ENCODE data around the gene CYP2R1. TPM values are rescaled to one million over a fixed set of nuclear protein-coding genes. Genes with fewer than 3 reads are reported as not detected.

The CYP2R1 gene
- total and polyA plus RNA-seq, 2 of the 13 experiments (the other 11 are each of a cell fraction or from before 2014, with no cell fraction given) = 0.59 to 0.60 TPM

DNA sequence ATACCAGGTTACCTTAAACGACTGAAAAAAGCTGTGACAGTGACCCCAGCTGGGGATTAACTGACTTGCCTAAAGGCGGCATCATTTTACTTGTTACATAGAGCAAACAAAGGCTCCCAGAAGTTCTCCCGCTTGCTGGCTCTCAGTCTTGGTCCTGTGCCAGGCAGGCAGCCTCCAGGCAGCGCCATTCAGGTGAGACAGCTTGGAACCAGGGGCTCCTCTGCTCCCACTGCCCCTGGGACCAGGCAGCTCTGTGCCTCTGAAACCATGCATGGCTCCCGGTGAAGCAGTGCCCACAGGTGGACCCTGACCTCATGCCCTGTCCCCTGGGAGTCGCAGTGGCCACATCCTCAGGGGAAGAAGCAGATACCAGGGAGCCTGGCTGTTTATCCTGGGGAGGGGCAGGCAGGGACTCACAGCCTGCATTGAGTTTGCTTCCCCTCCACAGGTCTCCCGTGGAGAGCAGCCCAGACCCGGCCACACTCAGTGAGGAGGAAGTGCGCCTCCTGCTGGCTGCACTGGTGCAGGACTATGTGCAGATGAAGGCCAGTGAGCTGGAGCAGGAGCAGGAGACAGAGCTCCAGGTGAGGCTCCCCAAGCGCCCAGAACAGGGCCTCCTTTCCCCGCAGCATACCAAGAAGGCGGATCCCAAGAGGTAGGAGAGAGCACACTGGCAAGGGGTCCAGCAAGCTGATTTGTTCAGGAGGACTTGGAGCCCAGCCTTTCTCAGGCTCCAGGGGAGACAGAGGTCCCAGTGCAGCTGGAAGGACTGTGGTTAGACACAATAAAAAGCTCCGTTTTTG, 15.6 kb upstream of the CYP2R1 start (continued):
- TF ChIP-seq, protein P1, sequence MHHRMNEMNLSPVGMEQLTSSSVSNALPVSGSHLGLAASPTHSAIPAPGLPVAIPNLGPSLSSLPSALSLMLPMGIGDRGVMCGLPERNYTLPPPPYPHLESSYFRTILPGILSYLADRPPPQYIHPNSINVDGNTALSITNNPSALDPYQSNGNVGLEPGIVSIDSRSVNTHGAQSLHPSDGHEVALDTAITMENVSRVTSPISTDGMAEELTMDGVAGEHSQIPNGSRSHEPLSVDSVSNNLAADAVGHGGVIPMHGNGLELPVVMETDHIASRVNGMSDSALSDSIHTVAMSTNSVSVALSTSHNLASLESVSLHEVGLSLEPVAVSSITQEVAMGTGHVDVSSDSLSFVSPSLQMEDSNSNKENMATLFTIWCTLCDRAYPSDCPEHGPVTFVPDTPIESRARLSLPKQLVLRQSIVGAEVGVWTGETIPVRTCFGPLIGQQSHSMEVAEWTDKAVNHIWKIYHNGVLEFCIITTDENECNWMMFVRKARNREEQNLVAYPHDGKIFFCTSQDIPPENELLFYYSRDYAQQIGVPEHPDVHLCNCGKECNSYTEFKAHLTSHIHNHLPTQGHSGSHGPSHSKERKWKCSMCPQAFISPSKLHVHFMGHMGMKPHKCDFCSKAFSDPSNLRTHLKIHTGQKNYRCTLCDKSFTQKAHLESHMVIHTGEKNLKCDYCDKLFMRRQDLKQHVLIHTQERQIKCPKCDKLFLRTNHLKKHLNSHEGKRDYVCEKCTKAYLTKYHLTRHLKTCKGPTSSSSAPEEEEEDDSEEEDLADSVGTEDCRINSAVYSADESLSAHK (CRISPR knock-in tag; IDR thresholded peaks at IDR 0.05; ENCODE audit: borderline replicate concordance) = no peak
- TF ChIP-seq, protein P2, sequence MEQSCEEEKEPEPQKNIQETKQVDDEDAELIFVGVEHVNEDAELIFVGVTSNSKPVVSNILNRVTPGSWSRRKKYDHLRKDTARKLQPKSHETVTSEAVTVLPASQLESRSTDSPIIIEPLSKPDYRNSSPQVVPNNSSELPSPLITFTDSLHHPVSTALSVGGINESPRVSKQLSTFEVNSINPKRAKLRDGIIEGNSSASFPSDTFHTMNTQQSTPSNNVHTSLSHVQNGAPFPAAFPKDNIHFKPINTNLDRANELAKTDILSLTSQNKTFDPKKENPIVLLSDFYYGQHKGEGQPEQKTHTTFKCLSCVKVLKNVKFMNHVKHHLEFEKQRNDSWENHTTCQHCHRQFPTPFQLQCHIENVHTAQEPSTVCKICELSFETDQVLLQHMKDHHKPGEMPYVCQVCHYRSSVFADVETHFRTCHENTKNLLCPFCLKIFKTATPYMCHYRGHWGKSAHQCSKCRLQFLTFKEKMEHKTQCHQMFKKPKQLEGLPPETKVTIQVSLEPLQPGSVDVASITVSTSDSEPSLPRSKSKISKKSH (CRISPR knock-in tag; IDR thresholded peaks at IDR 0.05; ENCODE audit: borderline replicate concordance) = no peak
- no peak for TF ChIP-seq ZSCAN22 (CRISPR knock-in tag; IDR thresholded peaks at IDR 0.05)
- TF ChIP-seq NCOA2 (CRISPR knock-in tag; IDR thresholded peaks at IDR 0.05) = no peak
- TF ChIP-seq AHR (CRISPR knock-in tag; IDR thresholded peaks at IDR 0.05) = 0 out of 2 replicates have a peak, but pooled peaks have one; percentile 37
- TF ChIP-seq IRX3 (CRISPR knock-in tag; IDR thresholded peaks at IDR 0.05; ENCODE audit: borderline replicate concordance, low read depth) = no peak
- no peak for TF ChIP-seq ZNF460 (CRISPR knock-in tag; IDR thresholded peaks at IDR 0.05; ENCODE audit: borderline replicate concordance)
- TF ChIP-seq, protein P3, sequence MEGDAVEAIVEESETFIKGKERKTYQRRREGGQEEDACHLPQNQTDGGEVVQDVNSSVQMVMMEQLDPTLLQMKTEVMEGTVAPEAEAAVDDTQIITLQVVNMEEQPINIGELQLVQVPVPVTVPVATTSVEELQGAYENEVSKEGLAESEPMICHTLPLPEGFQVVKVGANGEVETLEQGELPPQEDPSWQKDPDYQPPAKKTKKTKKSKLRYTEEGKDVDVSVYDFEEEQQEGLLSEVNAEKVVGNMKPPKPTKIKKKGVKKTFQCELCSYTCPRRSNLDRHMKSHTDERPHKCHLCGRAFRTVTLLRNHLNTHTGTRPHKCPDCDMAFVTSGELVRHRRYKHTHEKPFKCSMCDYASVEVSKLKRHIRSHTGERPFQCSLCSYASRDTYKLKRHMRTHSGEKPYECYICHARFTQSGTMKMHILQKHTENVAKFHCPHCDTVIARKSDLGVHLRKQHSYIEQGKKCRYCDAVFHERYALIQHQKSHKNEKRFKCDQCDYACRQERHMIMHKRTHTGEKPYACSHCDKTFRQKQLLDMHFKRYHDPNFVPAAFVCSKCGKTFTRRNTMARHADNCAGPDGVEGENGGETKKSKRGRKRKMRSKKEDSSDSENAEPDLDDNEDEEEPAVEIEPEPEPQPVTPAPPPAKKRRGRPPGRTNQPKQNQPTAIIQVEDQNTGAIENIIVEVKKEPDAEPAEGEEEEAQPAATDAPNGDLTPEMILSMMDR (CRISPR knock-in tag; IDR thresholded peaks at IDR 0.05) = peak; percentile 94
- TF ChIP-seq YEATS2 (CRISPR knock-in tag; IDR thresholded peaks at IDR 0.05; ENCODE audit: borderline replicate concordance) = peak; percentile 29; the same call in 1 of the 2 replicates
- TF ChIP-seq, protein P4, sequence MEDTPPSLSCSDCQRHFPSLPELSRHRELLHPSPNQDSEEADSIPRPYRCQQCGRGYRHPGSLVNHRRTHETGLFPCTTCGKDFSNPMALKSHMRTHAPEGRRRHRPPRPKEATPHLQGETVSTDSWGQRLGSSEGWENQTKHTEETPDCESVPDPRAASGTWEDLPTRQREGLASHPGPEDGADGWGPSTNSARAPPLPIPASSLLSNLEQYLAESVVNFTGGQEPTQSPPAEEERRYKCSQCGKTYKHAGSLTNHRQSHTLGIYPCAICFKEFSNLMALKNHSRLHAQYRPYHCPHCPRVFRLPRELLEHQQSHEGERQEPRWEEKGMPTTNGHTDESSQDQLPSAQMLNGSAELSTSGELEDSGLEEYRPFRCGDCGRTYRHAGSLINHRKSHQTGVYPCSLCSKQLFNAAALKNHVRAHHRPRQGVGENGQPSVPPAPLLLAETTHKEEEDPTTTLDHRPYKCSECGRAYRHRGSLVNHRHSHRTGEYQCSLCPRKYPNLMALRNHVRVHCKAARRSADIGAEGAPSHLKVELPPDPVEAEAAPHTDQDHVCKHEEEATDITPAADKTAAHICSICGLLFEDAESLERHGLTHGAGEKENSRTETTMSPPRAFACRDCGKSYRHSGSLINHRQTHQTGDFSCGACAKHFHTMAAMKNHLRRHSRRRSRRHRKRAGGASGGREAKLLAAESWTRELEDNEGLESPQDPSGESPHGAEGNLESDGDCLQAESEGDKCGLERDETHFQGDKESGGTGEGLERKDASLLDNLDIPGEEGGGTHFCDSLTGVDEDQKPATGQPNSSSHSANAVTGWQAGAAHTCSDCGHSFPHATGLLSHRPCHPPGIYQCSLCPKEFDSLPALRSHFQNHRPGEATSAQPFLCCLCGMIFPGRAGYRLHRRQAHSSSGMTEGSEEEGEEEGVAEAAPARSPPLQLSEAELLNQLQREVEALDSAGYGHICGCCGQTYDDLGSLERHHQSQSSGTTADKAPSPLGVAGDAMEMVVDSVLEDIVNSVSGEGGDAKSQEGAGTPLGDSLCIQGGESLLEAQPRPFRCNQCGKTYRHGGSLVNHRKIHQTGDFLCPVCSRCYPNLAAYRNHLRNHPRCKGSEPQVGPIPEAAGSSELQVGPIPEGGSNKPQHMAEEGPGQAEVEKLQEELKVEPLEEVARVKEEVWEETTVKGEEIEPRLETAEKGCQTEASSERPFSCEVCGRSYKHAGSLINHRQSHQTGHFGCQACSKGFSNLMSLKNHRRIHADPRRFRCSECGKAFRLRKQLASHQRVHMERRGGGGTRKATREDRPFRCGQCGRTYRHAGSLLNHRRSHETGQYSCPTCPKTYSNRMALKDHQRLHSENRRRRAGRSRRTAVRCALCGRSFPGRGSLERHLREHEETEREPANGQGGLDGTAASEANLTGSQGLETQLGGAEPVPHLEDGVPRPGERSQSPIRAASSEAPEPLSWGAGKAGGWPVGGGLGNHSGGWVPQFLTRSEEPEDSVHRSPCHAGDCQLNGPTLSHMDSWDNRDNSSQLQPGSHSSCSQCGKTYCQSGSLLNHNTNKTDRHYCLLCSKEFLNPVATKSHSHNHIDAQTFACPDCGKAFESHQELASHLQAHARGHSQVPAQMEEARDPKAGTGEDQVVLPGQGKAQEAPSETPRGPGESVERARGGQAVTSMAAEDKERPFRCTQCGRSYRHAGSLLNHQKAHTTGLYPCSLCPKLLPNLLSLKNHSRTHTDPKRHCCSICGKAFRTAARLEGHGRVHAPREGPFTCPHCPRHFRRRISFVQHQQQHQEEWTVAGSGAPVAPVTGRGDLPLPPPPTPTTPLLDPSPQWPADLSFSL (CRISPR knock-in tag; IDR thresholded peaks at IDR 0.05) = peak; percentile 25; the same call in 1 of the 2 replicates
- no peak for TF ChIP-seq SETDB1 (CRISPR knock-in tag; IDR thresholded peaks at IDR 0.05; ENCODE audit: borderline replicate concordance)
- TF ChIP-seq, protein P5, sequence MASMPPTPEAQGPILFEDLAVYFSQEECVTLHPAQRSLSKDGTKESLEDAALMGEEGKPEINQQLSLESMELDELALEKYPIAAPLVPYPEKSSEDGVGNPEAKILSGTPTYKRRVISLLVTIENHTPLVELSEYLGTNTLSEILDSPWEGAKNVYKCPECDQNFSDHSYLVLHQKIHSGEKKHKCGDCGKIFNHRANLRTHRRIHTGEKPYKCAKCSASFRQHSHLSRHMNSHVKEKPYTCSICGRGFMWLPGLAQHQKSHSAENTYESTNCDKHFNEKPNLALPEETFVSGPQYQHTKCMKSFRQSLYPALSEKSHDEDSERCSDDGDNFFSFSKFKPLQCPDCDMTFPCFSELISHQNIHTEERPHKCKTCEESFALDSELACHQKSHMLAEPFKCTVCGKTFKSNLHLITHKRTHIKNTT (CRISPR knock-in tag; IDR thresholded peaks at IDR 0.05) = no peak

Data from HepG2 (cell line).